H9 (cell line): ENCODE results near the gene DTNA. TPM values are rescaled to one million over a fixed set of nuclear protein-coding genes. Genes with fewer than 3 reads are reported as not detected.

ENCODE experiments used
- DNase-seq: peaks from one replicate; pipeline ENCODE4 v3.0.0-alpha.2; 2017
- H2AFZ ChIP-seq: one replicate; pipeline ENCODE4 v1.6.1; 2013; ENCODE audit warnings: mild to moderate bottlenecking, low read length, control low read depth, moderate library complexity
- H2AK5ac ChIP-seq: 2 replicates; pipeline ENCODE4 v1.6.1; 2013; ENCODE audit warnings: low read length, control low read depth, mixed read lengths; ENCODE audit not compliant: insufficient read length
- H2BK120ac ChIP-seq: one replicate; pipeline ENCODE4 v1.6.1; 2013; ENCODE audit warnings: low read depth, mild to moderate bottlenecking, low read length, control low read depth, inconsistent platforms; ENCODE audit not compliant: poor library complexity, severe bottlenecking
- H2BK12ac ChIP-seq: 2 replicates; pipeline ENCODE4 v1.6.1; 2013; ENCODE audit warnings: low read length, control low read depth, mixed read lengths, low read depth; ENCODE audit not compliant: insufficient read length
- H2BK15ac ChIP-seq: 2 replicates; pipeline ENCODE4 v1.6.1; 2013; ENCODE audit warnings: low read depth, low read length, control low read depth
- H2BK20ac ChIP-seq: one replicate; pipeline ENCODE4 v1.6.1; 2013; ENCODE audit warnings: low read depth, mild to moderate bottlenecking, low read length, control low read depth, inconsistent platforms; ENCODE audit not compliant: poor library complexity, severe bottlenecking
- H2BK5ac ChIP-seq: 2 replicates; pipeline ENCODE4 v1.6.1; 2013; ENCODE audit warnings: low read length, control low read depth, mixed read lengths; ENCODE audit not compliant: insufficient read length
- H3K14ac ChIP-seq: 2 replicates; pipeline ENCODE4 v1.6.1; 2013; ENCODE audit warnings: low read length, control low read depth; ENCODE audit not compliant: insufficient read depth
- H3K18ac ChIP-seq: 2 replicates; pipeline ENCODE4 v1.6.1; 2013; ENCODE audit warnings: low read depth, mild to moderate bottlenecking, mixed read lengths, low read length, control low read depth; ENCODE audit not compliant: insufficient read length
- H3K23ac ChIP-seq: 2 replicates; pipeline ENCODE4 v1.6.1; 2013; ENCODE audit warnings: low read length, control low read depth, mixed read lengths, low read depth; ENCODE audit not compliant: insufficient read length
- H3K23me2 ChIP-seq: 2 replicates; pipeline ENCODE4 v1.6.1; 2013; ENCODE audit warnings: low read depth, mild to moderate bottlenecking, mixed read lengths, low read length, control low read depth; ENCODE audit not compliant: insufficient read length, poor library complexity, severe bottlenecking
- H3K27ac ChIP-seq: 2 replicates; pipeline ENCODE4 v1.5.1; 2013; ENCODE audit warnings: low read length, control low read depth, mixed read lengths, low read depth; ENCODE audit not compliant: insufficient read length
- H3K27me3 ChIP-seq: 2 replicates; pipeline ENCODE4 v1.6.1; 2013; ENCODE audit warnings: low read length, control low read depth, inconsistent platforms; ENCODE audit not compliant: insufficient read depth
- H3K4ac ChIP-seq: 2 replicates; pipeline ENCODE4 v1.6.1; 2013; ENCODE audit warnings: low read depth, mild to moderate bottlenecking, control low read depth, inconsistent platforms, low read length, moderate library complexity
- H3K4me1 ChIP-seq: 2 replicates; pipeline ENCODE4 v1.6.1; 2013; ENCODE audit warnings: low read length, control low read depth, inconsistent platforms; ENCODE audit not compliant: insufficient read depth
- H3K4me2 ChIP-seq: 2 replicates; pipeline ENCODE4 v1.6.1; 2013; ENCODE audit warnings: low read length, control low read depth, mixed read lengths; ENCODE audit not compliant: insufficient read length, insufficient read depth
- H3K56ac ChIP-seq: 2 replicates; pipeline ENCODE4 v1.6.1; 2013; ENCODE audit warnings: low read depth, mild to moderate bottlenecking, mixed read lengths, low read length, control low read depth; ENCODE audit not compliant: insufficient read length
- H3K79me1 ChIP-seq: 2 replicates; pipeline ENCODE4 v1.6.1; 2013; ENCODE audit warnings: low read depth, mild to moderate bottlenecking, moderate library complexity, low read length, control low read depth, inconsistent platforms; ENCODE audit not compliant: insufficient read depth, poor library complexity, severe bottlenecking
- H3K79me2 ChIP-seq: 2 replicates; pipeline ENCODE4 v1.6.1; 2013; ENCODE audit warnings: low read length, control low read depth, inconsistent platforms; ENCODE audit not compliant: insufficient read depth
- H3K9ac ChIP-seq: 2 replicates; pipeline ENCODE4 v1.6.1; 2013; ENCODE audit warnings: low read length, control low read depth, mixed read lengths; ENCODE audit not compliant: insufficient read length; ENCODE audit errors: extremely low read depth
- H3K9me3 ChIP-seq: one replicate; pipeline ENCODE4 v1.6.1; 2013; ENCODE audit warnings: low read depth, low read length, inconsistent platforms; ENCODE audit not compliant: control insufficient read depth
- H3T11ph ChIP-seq: one replicate; pipeline ENCODE4 v1.6.1; 2013; ENCODE audit warnings: mild to moderate bottlenecking, low read length, control low read depth, inconsistent platforms
- H4K20me1 ChIP-seq: one replicate; pipeline ENCODE4 v1.6.1; 2013; ENCODE audit not compliant: control insufficient read depth, insufficient read length, insufficient read depth
- H4K5ac ChIP-seq: 2 replicates; pipeline ENCODE4 v1.6.1; 2013; ENCODE audit warnings: low read depth, mild to moderate bottlenecking, mixed read lengths, low read length, control low read depth; ENCODE audit not compliant: insufficient read length
- H4K8ac ChIP-seq: replicated peaks from 2 replicates; pipeline ENCODE4 v1.6.1; 2013; ENCODE audit warnings: low read length, control low read depth, mixed read lengths, low read depth; ENCODE audit not compliant: insufficient read length
- H4K91ac ChIP-seq: 2 replicates; pipeline ENCODE4 v1.6.1; 2013; ENCODE audit warnings: low read depth, mild to moderate bottlenecking, moderate library complexity, mixed read lengths, low read length, control low read depth; ENCODE audit not compliant: insufficient read length
- H3K27ac Mint-ChIP-seq, 3 experiments: 2 replicates in 2 of 3; 3 replicates in 1 of 3; pipeline ENCODE4 v1.8.0; 2020 to 2021; ENCODE audit warnings: mixed read lengths in 3 of 3, mild to moderate bottlenecking in 1 of 3, moderate library complexity in 1 of 3
- H3K27me3 Mint-ChIP-seq: 2 replicates; pipeline ENCODE4 v1.8.0; 2021; ENCODE audit warnings: low read depth, mild to moderate bottlenecking, moderate library complexity, mixed read lengths
- H3K36me3 Mint-ChIP-seq, 3 experiments: 2 replicates in 2 of 3; 3 replicates in 1 of 3; pipeline ENCODE4 v1.8.0; 2020 to 2021; ENCODE audit warnings: low read depth in 3 of 3, mixed read lengths in 3 of 3; ENCODE audit not compliant: insufficient read depth in 1 of 3
- H3K4me1 Mint-ChIP-seq, 2 experiments: 2 replicates each; pipeline ENCODE4 v1.8.0; 2020; ENCODE audit warnings: mixed read lengths in 2 of 2
- H3K4me3 Mint-ChIP-seq, 2 experiments: 2 replicates in 1 of 2; 3 replicates in 1 of 2; pipeline ENCODE4 v1.8.0; 2020 to 2021; ENCODE audit warnings: mild to moderate bottlenecking in 2 of 2, mixed read lengths in 2 of 2, moderate library complexity in 1 of 2
- H3K9me3 Mint-ChIP-seq, 2 experiments: 2 replicates in 1 of 2; 3 replicates in 1 of 2; pipeline ENCODE4 v1.8.0; 2020; ENCODE audit warnings: mild to moderate bottlenecking in 2 of 2, mixed read lengths in 2 of 2, moderate library complexity in 1 of 2
- CTCF ChIP-seq: fragments of 200-600 bp; sonication (generic); conservative IDR thresholded peaks from 3 replicates; pipeline ENCODE4 v1.8.0; 2021; ENCODE audit warnings: antibody characterized with exemption, mild to moderate bottlenecking
- WGBS: extraction: QIAGEN DNeasy Blood & Tissue Kit; methylation state at CpG from one replicate; pipeline ENCODE4 v1.1.7; 2013; ENCODE audit warnings: missing lambda C conversion rate, low lambda C conversion rate, mixed read lengths; ENCODE audit not compliant: insufficient read length; ENCODE audit errors: extremely low coverage; 5-methylcytosine and 5-hydroxymethylcytosine counted together
- total RNA-seq: library from RNA; stranded (reverse); gene quantifications from 2 replicates; pipeline ENCODE4 v1.2.1, GENCODE V29; 2021

Gene DTNA
- total RNA-seq, 1 experiment from 2014 or later = 25.5 TPM

GRCh38 chr18:34801774-34802173 lies 91.7 kb downstream of the DTNA start:
- H3K23me2 ChIP-seq = no peaks in the 10 kb centered on the region
- H2BK5ac ChIP-seq = no peak overlapping the region
- no peak overlapping the region for H3K9ac ChIP-seq
- H3K27ac ChIP-seq = no peak overlapping the region
- H2AK5ac ChIP-seq = no peak overlapping the region
- Mint-ChIP-seq H3K4me3 (no peak overlapping the region), H3K27me3 (no peaks in the 10 kb centered on the region; the same call in 1 of the 2 replicates), H3K36me3 (no peaks in the 10 kb centered on the region; a peak in 3 of 7 replicates), H3K4me1 (peaks cover 18 to 33% of the 10 kb centered on the region in 2 experiments), H3K27ac (no peak overlapping the region; a peak in 1 of 7 replicates), H3K9me3 (no peaks in the 10 kb centered on the region)
- no peaks in the 10 kb centered on the region for H3K9me3 ChIP-seq
- H3K79me2 ChIP-seq = no peaks in the 10 kb centered on the region
- H3K4ac ChIP-seq = no peak overlapping the region
- H2BK120ac ChIP-seq = no peak overlapping the region
- no peak overlapping the region for H3K14ac ChIP-seq
- H4K20me1 ChIP-seq = no peaks in the 10 kb centered on the region
- no peak overlapping the region for H4K8ac ChIP-seq
- no peaks in the 10 kb centered on the region for H3K27me3 ChIP-seq
- H2BK20ac ChIP-seq = no peak overlapping the region
- no peak overlapping the region for H2BK12ac ChIP-seq
- no peak for TF ChIP-seq CTCF
- DNase-seq = no peak
- no peak overlapping the region for H3K4me2 ChIP-seq
- H2AFZ ChIP-seq = no peak overlapping the region
- H4K5ac ChIP-seq = no peak overlapping the region
- H3K18ac ChIP-seq = no peak overlapping the region
- no peak overlapping the region for H4K91ac ChIP-seq
- no peaks in the 10 kb centered on the region for H3K79me1 ChIP-seq
- no CpG with 5 or more reads among the region's 2 CpGs for WGBS
- H3K4me1 ChIP-seq = peaks cover 12% of the 10 kb centered on the region; the same call in 1 of the 2 replicates
- no peak overlapping the region for H3K23ac ChIP-seq
- no peak overlapping the region for H2BK15ac ChIP-seq
- H3K56ac ChIP-seq = no peak overlapping the region
- no peak overlapping the region for H3T11ph ChIP-seq
